B cell (primary cell): ENCODE data around the gene OR2B6. TPM values are rescaled to one million over a fixed set of nuclear protein-coding genes. Genes with fewer than 3 reads are reported as not detected.

Experiments used
- ATAC-seq: fragments of 200-7000 bp; cut with Tn5 transposase; one replicate; pipeline ENCODE4 v1.10.0; 2021; ENCODE audit warnings: low read depth, mild to moderate bottlenecking, moderate number of reproducible peaks, moderate library complexity
- CTCF ChIA-PET: fragments of 350-600 bp; sonication (Branson Sonifier 250); formaldehyde crosslinking; loops from one replicate; lab custom pipeline; 2021; ENCODE audit warnings: antibody characterized with exemption, inconsistent platforms; lab: Charles Lee
- POLR2A ChIA-PET: fragments of 350-600 bp; sonication (Branson Sonifier 250); formaldehyde crosslinking; loops from one replicate; lab custom pipeline; 2021; ENCODE audit warnings: antibody characterized with exemption; lab: Charles Lee
- DNase-seq: peaks from one replicate; pipeline ENCODE4 v3.0.0; 2013
- H2AFZ ChIP-seq: 2 replicates; pipeline ENCODE4 v1.6.1; 2012; ENCODE audit warnings: mild to moderate bottlenecking, low read depth, low read length; ENCODE audit not compliant: insufficient read depth, poor library complexity, severe bottlenecking
- H3K27ac ChIP-seq, 2 donors: 1 replicate in 1 of 2; 2 replicates in 1 of 2; pipeline ENCODE4 v1.5.1; 2012 to 2013; ENCODE audit warnings: low read length in 2 of 2, mild to moderate bottlenecking in 2 of 2, moderate library complexity in 1 of 2
- H3K27me3 ChIP-seq, 4 experiments: fragments of 200-600 bp in 1 of 4; sonication (generic) in 1 of 4; replicated peaks in 1 of 4; 1 replicate in 2 of 4; 2 replicates in 2 of 4; pipeline versions ENCODE4 v1.6.1 to v1.7.0; 2013 to 2016; ENCODE audit warnings: low read length in 3 of 4, mild to moderate bottlenecking in 2 of 4, mixed read lengths in 1 of 4, moderate library complexity in 1 of 4; ENCODE audit not compliant: insufficient read depth in 4 of 4, control insufficient read depth in 3 of 4; ENCODE audit errors: control extremely low read depth in 1 of 4
- H3K36me3 ChIP-seq, 2 experiments: replicated peaks in 1 of 2; 1 replicate in 1 of 2; 2 replicates in 1 of 2; pipeline versions ENCODE4 v1.6.1 to v1.7.1; 2013; ENCODE audit warnings: low read length in 1 of 2; ENCODE audit not compliant: insufficient read depth in 2 of 2, control insufficient read depth in 1 of 2; ENCODE audit errors: control extremely low read depth in 1 of 2, extremely low read depth in 1 of 2
- H3K4me1 ChIP-seq, 2 donors: fragments of 200-600 bp in 1 of 2; sonication (generic) in 1 of 2; 1 replicate in 1 of 2; 2 replicates in 1 of 2; pipeline versions ENCODE4 v1.5.1 to v1.6.1; 2013 to 2017; ENCODE audit warnings: low read length in 2 of 2; ENCODE audit not compliant: control insufficient read depth in 2 of 2, insufficient read depth in 2 of 2
- H3K4me2 ChIP-seq: replicated peaks from 2 replicates; pipeline ENCODE3; 2012; ENCODE audit warnings: mild to moderate bottlenecking, low read depth, low read length; ENCODE audit not compliant: poor library complexity, severe bottlenecking
- H3K4me3 ChIP-seq, 5 experiments: fragments of 200-600 bp in 1 of 5; sonication (generic) in 1 of 5; 1 replicate in 3 of 5; 2 replicates in 2 of 5; pipeline versions ENCODE4 v1.5.1 to v1.7.0; 2011 to 2016; ENCODE audit warnings: low read length in 4 of 5, mild to moderate bottlenecking in 4 of 5, low read depth in 2 of 5, control low read depth in 1 of 5, moderate library complexity in 1 of 5; ENCODE audit not compliant: insufficient read depth in 1 of 5; ENCODE audit errors: control extremely low read depth in 1 of 5, extremely low read depth in 1 of 5
- H3K79me2 ChIP-seq: fragments of 200-600 bp; sonication (generic); one replicate; pipeline ENCODE4 v1.6.0; 2016; ENCODE audit warnings: low read length; ENCODE audit not compliant: control insufficient read depth, insufficient read depth
- H3K9ac ChIP-seq: fragments of 200-600 bp; sonication (generic); 2 replicates; pipeline ENCODE4 v1.6.1; 2017; ENCODE audit warnings: mild to moderate bottlenecking, low read length, moderate library complexity
- H3K9me3 ChIP-seq, 3 donors: one replicate each; pipeline versions ENCODE4 v1.6.1 to v1.7.1; 2013; ENCODE audit warnings: low read length in 2 of 3; ENCODE audit not compliant: control insufficient read depth in 2 of 3, insufficient read depth in 1 of 3; ENCODE audit errors: control extremely low read depth in 1 of 3
- H4K20me1 ChIP-seq: 2 replicates; pipeline ENCODE4 v1.6.0; 2012; ENCODE audit warnings: mild to moderate bottlenecking, low read length; ENCODE audit not compliant: insufficient read depth, control insufficient read depth, poor library complexity, severe bottlenecking
- H3K27ac Mint-ChIP-seq: one replicate; pipeline ENCODE4 v1.8.0; 2021; ENCODE audit warnings: mixed read lengths
- H3K27me3 Mint-ChIP-seq: one replicate; pipeline ENCODE4 v1.8.0; 2021; ENCODE audit warnings: mixed read lengths
- H3K4me1 Mint-ChIP-seq: one replicate; pipeline ENCODE4 v1.8.0; 2021; ENCODE audit warnings: mixed read lengths
- H3K4me3 Mint-ChIP-seq: one replicate; pipeline ENCODE4 v1.8.0; 2021; ENCODE audit warnings: mixed read lengths
- H3K9me3 Mint-ChIP-seq: one replicate; pipeline ENCODE4 v1.8.0; 2022; ENCODE audit warnings: mixed read lengths; ENCODE audit not compliant: insufficient read depth
- CTCF ChIP-seq: fragments of 200-600 bp; IDR thresholded peaks from one replicate; pipeline ENCODE4 v1.8.0; 2022; ENCODE audit warnings: antibody characterized with exemption, mild to moderate bottlenecking
- EZH2 ChIP-seq: IDR thresholded peaks from 2 replicates; pipeline ENCODE4 v1.6.1; 2012; ENCODE audit warnings: borderline replicate concordance, low read depth, mild to moderate bottlenecking, moderate library complexity, low read length; ENCODE audit not compliant: insufficient read depth, poor library complexity, severe bottlenecking
- WGBS: methylation state at CpG from one replicate; pipeline ENCODE4 v1.1.5; 2013; ENCODE audit warnings: missing lambda C conversion rate; ENCODE audit not compliant: insufficient coverage; 5-methylcytosine and 5-hydroxymethylcytosine counted together
- intact Hi-C: fragments of 100-400 bp; cut with micrococcal nuclease; formaldehyde crosslinking; loops from one replicate; pipeline ENCODE4 v1.10.0; 2022
- polyA plus RNA-seq: library from polyadenylated mRNA; depleted of rRNA; stranded (reverse); fragments of >200 nt; gene quantifications from 2 replicates; pipeline ENCODE4 v1.2.3, GENCODE V29; 2012
- total RNA-seq, 2 donors: library from RNA; stranded (reverse); fragments of 120-200 nt in 1 of 2; gene quantifications; 1 replicate in 1 of 2; 2 replicates in 1 of 2; pipeline versions ENCODE4 v1.2.3 to v1.2.4, GENCODE V29; 2013 to 2022

The OR2B6 gene
- total and polyA plus RNA-seq, 2 donors (not counting 1 experiment from before 2014, with no cell fraction given): not detected

GRCh38 chr6:28005152-28005890 is 48.3 kb downstream of the OR2B6 start:
- Mint-ChIP-seq H3K27me3 (no peaks in the 10 kb centered on the region), H3K4me3 (no peak overlapping the region), H3K4me1 (peaks cover 18% of the 10 kb centered on the region), H3K9me3 (peaks cover 2% of the 10 kb centered on the region), H3K27ac (no peak overlapping the region)
- Histone ChIP-seq H3K4me3 (no peak overlapping the region), H3K9ac (no peak overlapping the region), H3K27ac (no peak overlapping the region), H2AFZ (no peak overlapping the region), H4K20me1 (no peaks in the 10 kb centered on the region), H3K9me3 (peaks cover 0 to 1% (median 1%) of the 10 kb centered on the region in 3 donors), H3K4me2 (no peak overlapping the region), H3K4me1 (peaks cover 16 to 22% of the 10 kb centered on the region in 2 donors), H3K36me3 (no peaks in the 10 kb centered on the region), H3K27me3 (no peaks in the 10 kb centered on the region), H3K79me2 (no peaks in the 10 kb centered on the region)
- TF ChIP-seq CTCF: no peak
- TF ChIP-seq EZH2: no peak
- DNase-seq (no peak), ATAC-seq (no peak)
- intact Hi-C loops: no loop called here
- WGBS: 92% methylated on average over 4 of the region's 5 CpGs
- ChIA-PET POLR2A (no interaction called here), CTCF (no interaction called here)

- Mint-ChIP-seq H3K9me3 (peaks cover 2% of the 10 kb centered on the region), H3K27me3 (no peaks in the 10 kb centered on the region), H3K4me1 (peaks cover 25% of the 10 kb centered on the region), H3K4me3 (no peak overlapping the region), H3K27ac (no peak overlapping the region)
- ChIA-PET CTCF (no interaction called here), POLR2A (no interaction called here)
- no peak for TF ChIP-seq CTCF
- no peak for TF ChIP-seq EZH2
- Histone ChIP-seq H4K20me1 (no peaks in the 10 kb centered on the region), H3K4me3 (no peak overlapping the region), H3K27ac (no peak overlapping the region), H3K36me3 (no peaks in the 10 kb centered on the region), H3K4me2 (no peak overlapping the region), H3K9ac (no peak overlapping the region), H3K79me2 (no peaks in the 10 kb centered on the region), H3K27me3 (no peaks in the 10 kb centered on the region), H2AFZ (no peak overlapping the region), H3K4me1 (peaks cover 18 to 28% of the 10 kb centered on the region in 2 donors), H3K9me3 (peaks cover 0 to 7% (median 4%) of the 10 kb centered on the region in 3 donors)
- intact Hi-C loops: no loop called here
- DNase-seq (no peak), ATAC-seq (no peak)
- 79% methylated on average over 3 of the region's 3 CpGs for WGBS
Observed at GRCh38 chr6:28005975-28006374, 48.9 kb downstream of the OR2B6 start.
